IPS-18c (cell line): ENCODE results near the gene C1orf56.

Source experiments
- H3K4me3 ChIP-seq: 2 replicates; pipeline ENCODE4 v1.7.0; 2013; ENCODE audit warnings: low read depth, mild to moderate bottlenecking, low read length, moderate library complexity; ENCODE audit not compliant: insufficient read depth
- H3K9me3 ChIP-seq: one replicate; pipeline ENCODE4 v1.6.1; 2013; ENCODE audit warnings: mild to moderate bottlenecking, low read length, moderate library complexity; ENCODE audit not compliant: control insufficient read depth, insufficient read depth

Gene C1orf56

GRCh38 chr1:151047591-151047924, at the start of gene C1orf56:
TSS of gene C1orf56 (plus strand) at chr1:151047751. CDS start at chr1:151047848, 97 bp downstream.
- peak within 1 kb of the TSS; percentile 87 for H3K4me3 ChIP-seq
- no peaks in the 10 kb centered on the region for H3K9me3 ChIP-seq

GRCh38 chr1:150997949-150998348, 49.6 kb upstream of the C1orf56 start:
- H3K9me3 ChIP-seq, result peaks cover 2% of the 10 kb centered on the region
- H3K4me3 ChIP-seq, result no peak overlapping the region

- Histone ChIP-seq H3K4me3 (no peak overlapping the region), H3K9me3 (peaks cover 2% of the 10 kb centered on the region)
Measured at GRCh38 chr1:150999051-150999674, 48.4 kb upstream of the C1orf56 start.

GRCh38 chr1:150999926-151000325, 47.6 kb upstream of the C1orf56 start:
- Histone ChIP-seq H3K4me3 (no peak overlapping the region), H3K9me3 (peaks cover 2% of the 10 kb centered on the region)

GRCh38 chr1:151000408-151000807, 47.1 kb upstream of the C1orf56 start:
- Histone ChIP-seq H3K4me3 (no peak overlapping the region), H3K9me3 (peaks cover 2% of the 10 kb centered on the region)

GRCh38 chr1:151001602-151002001, 45.9 kb upstream of the C1orf56 start:
- H3K9me3 ChIP-seq, result peaks cover 2% of the 10 kb centered on the region
- H3K4me3 ChIP-seq, result no peak overlapping the region

GRCh38 chr1:151002051-151002450, 45.5 kb upstream of the C1orf56 start:
- Histone ChIP-seq H3K9me3 (peaks cover 2% of the 10 kb centered on the region), H3K4me3 (no peak overlapping the region)

GRCh38 chr1:151002611-151003010, 44.9 kb upstream of the C1orf56 start:
- no peak overlapping the region for H3K4me3 ChIP-seq

GRCh38 chr1:151003180-151003579, 44.4 kb upstream of the C1orf56 start:
- H3K9me3 ChIP-seq, result peaks cover 2% of the 10 kb centered on the region
- H3K4me3 ChIP-seq, result no peak overlapping the region

More at GRCh38 chr1:151002611-151003010, 44.9 kb upstream of the C1orf56 start:
- H3K9me3 ChIP-seq, result peaks cover 2% of the 10 kb centered on the region

GRCh38 chr1:151005729-151006319, 41.7 kb upstream of the C1orf56 start:
- Histone ChIP-seq H3K9me3 (peaks cover 2% of the 10 kb centered on the region), H3K4me3 (peak overlapping the region; percentile 50)

- no peaks in the 10 kb centered on the region for H3K9me3 ChIP-seq
- H3K4me3 ChIP-seq, result peak within 1 kb of the TSS; percentile 50
Measured at GRCh38 chr1:151006327-151007052, 41.1 kb upstream of the C1orf56 start, which contains the start of gene MINDY1. TSS of gene MINDY1 (minus strand) at chr1:151006902. CDS start at chr1:151002617, 4,285 bp downstream.

- no peaks in the 10 kb centered on the region for H3K9me3 ChIP-seq
- H3K4me3 ChIP-seq, result peak overlapping the region; percentile 5
Measured at GRCh38 chr1:151007853-151008243, 39.7 kb upstream of the C1orf56 start.

- H3K9me3 ChIP-seq, result no peaks in the 10 kb centered on the region
- H3K4me3 ChIP-seq, result peak within 1 kb of the TSS; percentile 100
Measured at GRCh38 chr1:151008244-151009205, 39.0 kb upstream of the C1orf56 start, which contains the start of gene PRUNE1. TSS of gene PRUNE1 (plus strand) at chr1:151008449. CDS start at chr1:151008633, 184 bp downstream.

- H3K4me3 ChIP-seq, result peak overlapping the region; percentile 100
Measured at GRCh38 chr1:151009206-151009587, 38.4 kb upstream of the C1orf56 start.

GRCh38 chr1:151009674-151010345, 37.7 kb upstream of the C1orf56 start:
- Histone ChIP-seq H3K9me3 (no peaks in the 10 kb centered on the region), H3K4me3 (no peak overlapping the region)

More at GRCh38 chr1:151009206-151009587, 38.4 kb upstream of the C1orf56 start:
- no peaks in the 10 kb centered on the region for H3K9me3 ChIP-seq

- Histone ChIP-seq H3K9me3 (no peaks in the 10 kb centered on the region), H3K4me3 (no peak overlapping the region)
Measured at GRCh38 chr1:151010346-151010726, 37.2 kb upstream of the C1orf56 start.
